Measurements from ENCODE around the gene RGS7.
A peak's percentile ranks its signal among the peaks of the same experiment; 100 is the strongest.

The RGS7 gene

GRCh38 chr1:241079047-241079446 is 278.0 kb downstream of the RGS7 start:
- peak overlapping the region; percentile 27; the same call in 1 of the 2 replicates for H3K27ac ChIP-seq
- peak; percentile 12; the same call in 1 of the 2 replicates for TF ChIP-seq CTCF (conservative IDR thresholded peaks at IDR 0.05)

- H3K27ac ChIP-seq: no peak overlapping the region
- 0 out of 2 replicates have a peak, but pooled peaks have one; percentile 10 for TF ChIP-seq CTCF (conservative IDR thresholded peaks at IDR 0.05)
Measured at GRCh38 chr1:241077386-241078147, 279.4 kb downstream of the RGS7 start.

- H3K27ac ChIP-seq: no peak overlapping the region
- TF ChIP-seq CTCF (conservative IDR thresholded peaks at IDR 0.05): no peak
Measured at GRCh38 chr1:241074507-241074906, 282.5 kb downstream of the RGS7 start.

- H3K27ac ChIP-seq: no peak overlapping the region
- TF ChIP-seq CTCF (conservative IDR thresholded peaks at IDR 0.05): no peak
Measured at GRCh38 chr1:241068359-241068758, 288.6 kb downstream of the RGS7 start.

GRCh38 chr1:241063276-241063675 is 293.7 kb downstream of the RGS7 start:
- no peak overlapping the region for H3K27ac ChIP-seq
- no peak for TF ChIP-seq CTCF (conservative IDR thresholded peaks at IDR 0.05)

DNA sequence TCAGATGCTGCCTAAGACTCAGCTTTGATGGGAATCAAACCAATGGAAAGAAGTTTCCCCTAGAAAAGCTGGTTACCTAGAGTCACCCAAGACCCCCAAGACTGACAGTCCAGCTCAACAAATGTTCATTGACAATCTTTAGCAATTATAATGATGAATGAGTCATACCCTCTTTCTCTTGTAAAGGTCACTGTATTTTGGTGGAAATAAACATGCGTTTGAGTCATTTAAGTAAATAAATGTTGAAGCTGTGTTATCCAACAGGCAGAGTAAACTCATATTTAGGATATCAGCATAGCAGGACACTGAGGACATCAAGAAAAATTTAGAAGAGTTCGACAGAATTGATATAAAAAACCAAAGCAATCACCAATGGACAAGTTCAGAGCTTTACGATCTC is 295.9 kb downstream of the RGS7 start:
- no peak for TF ChIP-seq CTCF (conservative IDR thresholded peaks at IDR 0.05)
- no peak overlapping the region for H3K27ac ChIP-seq

GRCh38 chr1:241048622-241049021 is 308.4 kb downstream of the RGS7 start:
- TF ChIP-seq CTCF (conservative IDR thresholded peaks at IDR 0.05): no peak
- no peak overlapping the region for H3K27ac ChIP-seq

All from VCaP (cell line).